Fibroblast of skin of right quadriceps (primary cell): Measurements from ENCODE around the gene TNRC18.
"Not testable (repeated sequence)": the region's sequence is repeated elsewhere in the genome, so short reads cannot be mapped to it uniquely, and the experiment has no call there.

Experiments used
- DNase-seq: peaks from one replicate; pipeline ENCODE4 v3.0.0-alpha.2; 2013

TNRC18 gene

DNA sequence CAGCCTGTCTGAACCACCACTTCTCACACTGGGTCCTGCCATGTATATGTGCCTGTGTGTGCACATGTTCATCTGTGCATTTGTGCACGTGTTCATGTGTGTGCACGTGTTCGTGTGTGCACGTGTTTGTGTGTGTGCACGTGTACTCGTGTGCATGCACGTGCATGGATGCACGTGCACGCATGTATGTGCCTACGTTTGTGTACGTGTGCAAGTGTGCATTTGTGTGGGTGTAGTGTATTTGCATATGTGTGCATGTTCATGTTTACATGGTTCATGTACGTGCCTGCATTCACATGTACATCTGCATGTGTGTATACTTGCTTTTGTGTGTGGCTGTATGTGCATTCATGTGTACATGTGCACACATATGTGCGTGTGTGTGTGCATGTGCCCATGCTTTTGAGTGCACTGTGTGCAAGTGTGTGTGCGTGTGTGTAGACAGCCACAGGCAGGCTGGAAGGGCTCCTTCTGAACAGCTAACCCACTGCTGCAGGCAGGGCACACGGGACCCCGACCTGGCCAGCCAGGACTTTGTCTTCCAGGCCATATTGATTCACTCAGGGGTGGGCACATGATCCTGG, 112.7 kb downstream of the TNRC18 start:
- no peak for DNase-seq

DNA sequence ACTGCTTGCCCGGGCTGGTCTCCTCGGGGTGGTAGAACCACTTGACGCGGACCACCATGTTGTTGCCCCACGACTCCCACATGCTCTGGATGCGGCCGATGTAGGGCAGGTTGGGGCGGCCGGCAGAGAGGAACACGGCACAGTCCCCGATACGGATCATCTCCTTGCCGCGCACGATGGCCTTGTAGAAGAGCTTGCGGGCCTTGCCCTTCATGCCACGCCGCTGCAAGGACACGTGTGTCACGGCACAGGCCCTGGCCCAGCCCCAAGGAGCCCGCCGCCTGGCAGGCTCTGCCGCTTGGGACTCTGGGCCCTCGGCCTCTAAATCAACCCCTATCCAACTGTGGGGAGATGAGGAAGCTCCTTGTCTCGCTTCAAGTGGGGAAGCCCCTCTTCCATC, 114.5 kb downstream of the TNRC18 start:
- no peak for DNase-seq

DNA sequence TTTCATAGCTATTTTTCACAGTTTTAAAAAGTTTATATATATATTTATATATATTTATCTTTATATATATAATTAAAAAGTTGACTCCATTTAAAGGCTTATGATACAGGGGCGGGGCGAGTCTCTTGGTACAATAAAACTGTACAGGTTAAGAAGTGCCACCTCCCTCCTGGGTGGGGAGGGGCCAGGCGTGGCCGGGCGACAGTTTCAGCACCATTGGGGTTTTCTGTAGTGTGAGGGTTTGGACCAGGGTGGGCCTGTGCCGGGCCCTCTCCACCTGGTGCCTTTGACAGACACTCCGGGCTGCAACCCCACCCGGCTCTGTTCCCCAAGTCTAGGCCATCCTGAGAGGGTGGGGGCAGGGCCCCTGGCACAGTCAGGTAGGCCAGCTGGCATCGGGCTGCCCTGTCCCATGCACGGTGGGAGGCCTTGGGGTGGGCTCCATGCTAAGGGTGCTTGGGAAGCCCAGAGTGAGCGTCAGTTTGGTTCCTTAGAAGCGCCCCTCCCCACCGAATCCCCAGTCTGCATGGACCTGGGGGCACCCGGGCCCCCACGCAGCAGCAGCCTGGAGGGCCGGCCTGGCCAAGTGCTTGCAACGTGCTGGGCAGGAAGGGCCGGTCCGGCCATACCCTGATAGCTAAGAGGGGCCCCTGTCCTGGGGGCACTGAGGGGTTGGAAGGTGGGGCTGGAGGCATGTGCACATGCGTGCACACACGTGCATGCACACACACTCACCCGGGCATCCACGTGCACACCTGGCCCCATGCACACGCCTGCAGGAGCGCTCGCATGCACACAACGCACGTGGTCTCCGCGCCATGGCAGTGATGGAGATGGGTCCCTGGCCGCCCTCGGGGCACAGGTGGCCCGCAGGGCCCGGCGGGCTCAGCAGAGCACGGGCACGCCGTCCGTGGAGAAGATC, 116.2 kb downstream of the TNRC18 start:
- DNase-seq = not testable (repeated sequence)

- DNase-seq = not testable (repeated sequence)
These were observed 118.6 kb downstream of the TNRC18 start for GRCh38 chr7:5305050-5305449.

GRCh38 chr7:5303591-5304505, 119.8 kb downstream of the TNRC18 start:
- DNase-seq = no peak

GRCh38 chr7:5303061-5303460, 120.6 kb downstream of the TNRC18 start:
- no peak for DNase-seq

- no peak for DNase-seq
These were observed 121.1 kb downstream of the TNRC18 start for GRCh38 chr7:5302577-5302976.

GRCh38 chr7:5300366-5300765, 123.3 kb downstream of the TNRC18 start:
- DNase-seq = no peak

DNA sequence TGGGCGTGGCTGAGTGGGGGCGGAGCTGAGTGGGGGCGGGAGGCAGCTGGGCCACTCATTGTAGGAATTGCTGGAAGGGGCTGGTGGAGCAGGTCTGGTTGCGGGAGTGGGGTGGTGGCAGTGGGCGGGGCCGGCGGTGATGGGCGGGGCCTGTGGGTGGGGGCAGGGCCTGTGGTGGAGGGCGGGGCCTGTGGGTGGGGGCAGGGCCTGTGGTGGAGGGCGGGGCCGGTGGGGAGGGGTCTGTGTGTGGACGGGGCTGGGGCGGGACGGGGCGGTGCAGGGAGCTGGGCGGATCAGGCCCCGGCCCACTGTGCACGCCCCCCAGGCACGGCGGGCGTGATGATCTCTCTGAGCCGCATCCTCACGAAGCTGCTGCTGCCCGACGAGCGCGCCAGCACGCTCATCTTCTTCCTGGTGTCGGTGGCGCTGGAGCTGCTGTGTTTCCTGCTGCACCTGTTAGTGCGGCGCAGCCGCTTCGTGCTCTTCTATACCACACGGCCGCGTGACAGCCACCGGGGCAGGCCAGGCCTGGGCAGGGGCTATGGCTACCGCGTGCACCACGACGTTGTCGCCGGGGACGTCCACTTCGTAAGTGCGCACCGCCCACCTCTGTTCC, 126.9 kb downstream of the TNRC18 start:
- DNase-seq = no peak

- no peak for DNase-seq
These were observed 127.5 kb downstream of the TNRC18 start for GRCh38 chr7:5296015-5296610.

- DNase-seq = no peak
These were observed 128.3 kb downstream of the TNRC18 start for GRCh38 chr7:5295039-5296014.

GRCh38 chr7:5294169-5294987, 129.3 kb downstream of the TNRC18 start:
- DNase-seq = no peak

- not testable (repeated sequence) for DNase-seq
These were observed 131.8 kb downstream of the TNRC18 start for GRCh38 chr7:5291711-5292335.

DNA sequence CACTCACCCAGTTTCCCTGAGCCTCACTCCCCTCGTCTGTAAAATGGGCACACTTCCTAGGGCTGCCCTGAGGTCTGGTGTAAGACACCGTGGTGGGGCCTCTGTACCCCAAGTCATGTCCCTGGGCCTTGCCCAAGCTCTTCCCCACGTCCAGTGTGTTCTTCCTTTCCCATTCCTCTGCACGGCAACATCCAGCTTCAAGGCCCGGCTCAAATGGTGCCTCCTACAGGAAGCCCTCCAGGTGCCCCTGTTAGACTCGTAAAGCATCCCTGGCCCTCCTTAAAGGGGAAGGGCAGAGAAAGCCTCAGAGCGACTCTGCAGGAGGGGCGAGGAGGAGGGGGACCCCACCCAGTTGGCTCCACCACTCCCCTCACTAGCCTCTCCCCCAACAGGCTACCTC, 132.3 kb downstream of the TNRC18 start:
- DNase-seq = no peak

DNA sequence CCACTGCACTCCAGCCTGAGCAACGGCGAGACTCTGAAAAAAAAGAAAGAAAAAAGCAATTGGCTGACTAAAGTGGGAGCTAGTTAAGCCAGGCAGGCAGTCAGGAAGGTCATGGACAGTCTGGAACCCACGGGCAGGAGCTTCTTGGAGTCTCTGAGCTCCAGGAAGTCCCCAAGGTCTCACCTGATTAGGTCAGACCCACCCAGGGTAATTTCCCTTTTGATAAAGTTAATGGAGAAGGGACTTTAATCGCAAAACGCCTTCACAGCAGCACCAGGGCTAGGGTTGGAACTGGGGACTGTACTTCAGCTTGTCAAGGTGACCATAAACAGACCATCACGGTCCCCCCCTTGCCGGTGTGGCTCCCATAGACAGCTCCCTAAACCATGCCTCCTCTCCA, 134.3 kb downstream of the TNRC18 start:
- no peak for DNase-seq

DNA sequence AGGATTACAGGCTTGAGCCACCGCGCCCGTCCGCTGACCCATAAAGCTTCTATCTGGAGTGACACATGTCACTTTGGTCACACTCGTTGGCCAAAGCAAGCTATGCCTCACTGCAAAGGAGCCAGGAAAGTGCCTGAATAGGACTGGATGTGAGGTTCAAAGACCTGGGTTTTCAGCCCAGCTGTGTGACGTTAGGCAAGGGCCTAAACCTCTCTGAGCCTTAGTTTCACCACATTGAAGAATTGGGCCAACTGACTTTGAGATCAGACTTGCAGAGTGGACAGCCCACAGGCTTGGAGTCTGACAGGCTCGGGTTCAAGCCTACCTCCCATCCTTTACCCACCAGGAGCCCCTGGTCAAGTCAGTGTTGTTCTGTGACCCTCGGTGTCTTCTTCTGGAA, 135.1 kb downstream of the TNRC18 start:
- DNase-seq = not testable (repeated sequence)

DNA sequence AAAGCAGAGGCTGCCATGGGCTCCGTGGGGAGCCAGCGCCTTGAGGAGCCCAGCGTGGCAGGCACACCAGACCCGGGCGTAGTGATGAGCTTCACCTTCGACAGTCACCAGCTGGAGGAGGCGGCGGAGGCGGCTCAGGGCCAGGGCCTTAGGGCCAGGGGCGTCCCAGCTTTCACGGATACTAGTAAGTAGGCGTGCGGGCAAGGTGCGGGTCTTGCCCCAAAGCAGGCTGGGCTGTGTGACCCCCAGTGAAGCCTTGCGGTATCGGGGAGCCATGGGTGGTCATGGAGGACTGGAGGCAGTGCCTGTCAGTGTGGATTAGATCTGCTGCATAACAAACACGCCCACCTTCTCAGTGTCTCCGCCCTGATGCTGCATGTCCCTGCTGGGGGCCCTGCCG, 135.8 kb downstream of the TNRC18 start:
- DNase-seq = no peak

DNA sequence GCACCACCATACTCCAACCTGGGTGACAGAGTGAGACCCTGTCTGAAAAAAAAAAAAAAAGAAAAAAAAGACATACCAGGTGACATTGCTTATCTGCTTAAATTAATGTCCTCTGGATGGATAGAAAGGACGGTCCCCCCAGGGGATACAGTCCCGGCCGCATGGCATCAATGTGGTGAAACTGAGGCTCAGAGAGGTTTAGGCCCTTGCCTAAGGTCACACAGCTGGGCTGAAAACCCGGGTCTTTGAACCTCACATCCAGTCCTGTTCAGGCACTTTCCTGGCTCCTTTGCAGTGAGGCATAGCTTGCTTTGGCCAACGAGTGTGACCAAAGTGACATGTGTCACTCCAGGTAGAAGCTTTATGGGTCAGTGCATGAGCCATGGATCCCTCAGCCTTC, 136.3 kb downstream of the TNRC18 start:
- not testable (repeated sequence) for DNase-seq

DNA sequence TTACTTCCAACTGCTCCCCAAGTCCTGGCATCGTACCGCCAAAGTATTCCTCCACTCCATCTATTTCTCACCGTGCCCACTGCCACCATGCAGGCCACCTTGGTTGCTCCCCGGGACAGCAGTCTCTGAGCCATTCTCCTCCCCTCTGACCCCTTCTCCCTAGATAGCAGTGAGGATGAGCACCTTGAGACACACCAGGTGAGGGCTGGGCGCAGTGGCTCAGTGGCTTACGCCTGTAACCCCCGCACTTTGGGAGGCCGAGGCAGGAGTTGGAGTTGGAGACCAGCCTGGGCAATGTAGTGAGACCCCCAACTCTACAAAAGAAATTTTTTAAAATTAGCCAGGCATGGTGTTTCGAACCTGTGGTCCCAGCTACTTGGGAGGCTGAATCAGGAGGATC, 136.7 kb downstream of the TNRC18 start:
- no peak for DNase-seq
